Measurements from ENCODE around the gene IRF5.
A peak's percentile ranks its signal among the peaks of the same experiment; 100 is the strongest.

The IRF5 gene

DNA sequence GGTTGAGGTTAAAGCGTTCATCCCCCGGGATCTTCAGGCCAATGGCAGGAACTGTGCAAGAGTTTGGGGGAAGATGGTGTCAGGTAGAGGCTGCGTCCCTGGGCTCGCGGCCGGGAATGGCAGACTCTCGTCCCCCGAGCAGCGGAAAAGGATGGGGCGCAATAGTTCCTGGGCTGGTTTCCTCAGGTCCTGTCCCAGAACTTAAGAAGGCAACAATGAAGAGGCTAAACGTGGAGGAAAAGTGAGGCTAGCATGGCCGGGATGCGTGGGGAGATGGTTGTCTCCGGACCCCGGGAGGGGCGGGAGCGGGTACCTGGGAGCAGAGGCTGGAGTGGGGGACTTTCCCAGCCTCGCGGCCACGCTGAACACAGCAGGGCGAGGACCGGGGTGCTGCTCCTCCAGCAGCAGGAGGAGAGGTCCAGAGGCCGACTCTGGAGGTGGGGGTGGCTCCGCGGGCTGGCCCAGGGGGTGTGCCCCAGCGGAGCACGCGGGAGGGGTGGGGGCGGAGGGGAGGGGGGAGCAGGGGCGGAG, 882 bp downstream of the IRF5 start:
- Histone ChIP-seq H3K79me2 (ENCODE audit: insufficient read depth, low read depth) (no peaks in the 10 kb centered on the region), H3K27me3 (ENCODE audit: insufficient read depth, low read depth) (no peaks in the 10 kb centered on the region), H2AFZ (ENCODE audit: low read depth) (peak overlapping the region; percentile 76), H3K4me2 (peak overlapping the region; percentile 88), H3K36me3 (ENCODE audit: insufficient read depth) (no peaks in the 10 kb centered on the region), H3K4me3 (IDR thresholded peaks at IDR 0.05; ENCODE audit: insufficient read depth, low read depth, low read length) (peak overlapping the region; percentile 59), H4K20me1 (ENCODE audit: insufficient read depth) (no peaks in the 10 kb centered on the region), H3K9ac (peak overlapping the region; percentile 47), H3K27ac (peak overlapping the region; percentile 18; the same call in 1 of the 2 replicates), H3K4me1 (ENCODE audit: low read depth, poor library complexity, severe bottlenecking) (peaks cover 51% of the 10 kb centered on the region)
- TF ChIP-seq, protein P1, sequence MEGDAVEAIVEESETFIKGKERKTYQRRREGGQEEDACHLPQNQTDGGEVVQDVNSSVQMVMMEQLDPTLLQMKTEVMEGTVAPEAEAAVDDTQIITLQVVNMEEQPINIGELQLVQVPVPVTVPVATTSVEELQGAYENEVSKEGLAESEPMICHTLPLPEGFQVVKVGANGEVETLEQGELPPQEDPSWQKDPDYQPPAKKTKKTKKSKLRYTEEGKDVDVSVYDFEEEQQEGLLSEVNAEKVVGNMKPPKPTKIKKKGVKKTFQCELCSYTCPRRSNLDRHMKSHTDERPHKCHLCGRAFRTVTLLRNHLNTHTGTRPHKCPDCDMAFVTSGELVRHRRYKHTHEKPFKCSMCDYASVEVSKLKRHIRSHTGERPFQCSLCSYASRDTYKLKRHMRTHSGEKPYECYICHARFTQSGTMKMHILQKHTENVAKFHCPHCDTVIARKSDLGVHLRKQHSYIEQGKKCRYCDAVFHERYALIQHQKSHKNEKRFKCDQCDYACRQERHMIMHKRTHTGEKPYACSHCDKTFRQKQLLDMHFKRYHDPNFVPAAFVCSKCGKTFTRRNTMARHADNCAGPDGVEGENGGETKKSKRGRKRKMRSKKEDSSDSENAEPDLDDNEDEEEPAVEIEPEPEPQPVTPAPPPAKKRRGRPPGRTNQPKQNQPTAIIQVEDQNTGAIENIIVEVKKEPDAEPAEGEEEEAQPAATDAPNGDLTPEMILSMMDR (conservative IDR thresholded peaks at IDR 0.05; ENCODE audit: low read depth, low read length): no peak

DNA sequence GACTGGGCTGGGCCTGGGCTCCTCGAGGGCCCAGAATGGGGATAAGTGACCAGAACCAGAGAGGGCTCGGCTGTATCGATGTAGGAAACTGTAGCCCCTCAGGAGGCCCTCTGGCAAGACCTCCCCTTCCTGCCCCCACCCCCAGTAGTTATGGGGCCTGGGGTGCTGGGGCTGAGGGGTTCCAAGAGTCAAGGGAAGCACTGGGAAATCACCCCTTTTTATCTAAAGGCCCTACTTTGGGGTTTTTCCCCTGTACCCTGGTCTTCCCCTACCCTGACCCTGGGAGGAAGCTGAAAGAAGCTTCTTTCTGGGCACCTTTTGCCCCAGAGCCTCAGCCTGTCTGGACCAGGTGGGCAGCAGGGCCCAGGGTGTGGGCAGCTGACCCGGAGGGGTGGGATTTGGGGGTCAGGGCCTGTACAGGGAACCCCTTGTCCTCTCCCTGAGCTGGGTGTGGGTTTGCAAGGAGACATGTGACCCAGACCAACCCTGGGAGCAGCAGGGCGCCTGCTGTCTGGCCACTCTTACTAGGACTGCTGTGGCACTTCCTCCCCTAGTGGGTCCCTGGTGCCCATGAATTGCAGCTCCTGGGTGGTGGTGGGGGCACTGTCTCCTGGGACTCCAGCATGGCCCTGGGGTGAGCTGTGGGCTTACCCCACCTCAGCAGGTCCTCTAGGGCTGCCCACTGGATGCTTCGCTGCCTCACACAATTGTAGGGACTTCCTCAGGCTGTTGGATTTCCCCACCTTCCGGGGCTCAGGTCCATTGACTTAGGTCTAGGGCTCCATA, 1.5 kb downstream of the IRF5 start:
- H3K79me2 ChIP-seq (ENCODE audit: insufficient read depth, low read depth): no peaks in the 10 kb centered on the region
- no peaks in the 10 kb centered on the region for H3K27me3 ChIP-seq (ENCODE audit: insufficient read depth, low read depth)
- H3K27ac ChIP-seq: peak overlapping the region; percentile 38
- no peak overlapping the region for H2AFZ ChIP-seq (ENCODE audit: low read depth)
- TF ChIP-seq, protein P1 (conservative IDR thresholded peaks at IDR 0.05; ENCODE audit: low read depth, low read length): no peak
- H3K9ac ChIP-seq: peak overlapping the region; percentile 29; the same call in 1 of the 2 replicates
- H4K20me1 ChIP-seq (ENCODE audit: insufficient read depth): no peaks in the 10 kb centered on the region
- H3K4me1 ChIP-seq (ENCODE audit: low read depth, poor library complexity, severe bottlenecking): peaks cover 44% of the 10 kb centered on the region
- H3K4me2 ChIP-seq: peak overlapping the region; percentile 54
- H3K4me3 ChIP-seq (IDR thresholded peaks at IDR 0.05; ENCODE audit: insufficient read depth, low read depth, low read length): no peak overlapping the region
- H3K36me3 ChIP-seq (ENCODE audit: insufficient read depth): no peaks in the 10 kb centered on the region

DNA sequence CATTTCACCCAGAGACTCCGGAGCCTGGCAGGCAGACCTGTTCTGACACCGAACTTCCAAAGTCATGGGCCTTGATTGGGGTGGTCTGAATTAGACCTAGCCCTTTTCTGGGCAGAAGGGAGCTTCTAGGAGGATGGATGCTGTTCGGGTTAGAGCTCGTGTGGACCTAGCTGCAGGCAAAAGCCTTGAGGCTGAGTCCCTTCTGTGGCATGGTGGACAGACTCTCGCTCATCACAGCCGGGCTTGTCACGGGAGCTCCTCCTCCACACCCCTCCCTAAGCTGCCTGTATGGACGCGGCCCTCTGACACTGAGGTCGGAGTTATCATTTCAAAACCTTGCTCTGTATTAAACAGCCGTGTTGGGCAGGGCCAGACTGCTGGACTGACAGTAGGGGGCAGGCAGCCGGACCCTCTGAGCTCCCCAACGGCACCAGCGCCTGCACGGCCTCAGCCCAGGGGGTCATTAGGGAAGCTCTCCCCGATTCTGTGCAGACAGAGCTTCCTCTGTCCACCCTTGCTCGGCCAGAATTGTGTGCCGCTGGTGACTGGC, 2.2 kb downstream of the IRF5 start:
- peaks cover 40% of the 10 kb centered on the region for H3K4me1 ChIP-seq (ENCODE audit: low read depth, poor library complexity, severe bottlenecking)
- no peak overlapping the region for H3K4me3 ChIP-seq (IDR thresholded peaks at IDR 0.05; ENCODE audit: insufficient read depth, low read depth, low read length)
- no peaks in the 10 kb centered on the region for H3K27me3 ChIP-seq (ENCODE audit: insufficient read depth, low read depth)
- TF ChIP-seq, protein P1 (conservative IDR thresholded peaks at IDR 0.05; ENCODE audit: low read depth, low read length): no peak
- H2AFZ ChIP-seq (ENCODE audit: low read depth): 0 out of 2 replicates have a peak overlapping the region, but pooled peaks have one; percentile 3
- peak overlapping the region; percentile 61 for H3K27ac ChIP-seq
- H3K36me3 ChIP-seq (ENCODE audit: insufficient read depth): no peaks in the 10 kb centered on the region
- H3K9ac ChIP-seq: no peak overlapping the region; the same call in 1 of the 2 replicates
- H3K4me2 ChIP-seq: peak overlapping the region; percentile 54; the same call in 1 of the 2 replicates
- no peaks in the 10 kb centered on the region for H3K79me2 ChIP-seq (ENCODE audit: insufficient read depth, low read depth)
- no peaks in the 10 kb centered on the region for H4K20me1 ChIP-seq (ENCODE audit: insufficient read depth)

DNA sequence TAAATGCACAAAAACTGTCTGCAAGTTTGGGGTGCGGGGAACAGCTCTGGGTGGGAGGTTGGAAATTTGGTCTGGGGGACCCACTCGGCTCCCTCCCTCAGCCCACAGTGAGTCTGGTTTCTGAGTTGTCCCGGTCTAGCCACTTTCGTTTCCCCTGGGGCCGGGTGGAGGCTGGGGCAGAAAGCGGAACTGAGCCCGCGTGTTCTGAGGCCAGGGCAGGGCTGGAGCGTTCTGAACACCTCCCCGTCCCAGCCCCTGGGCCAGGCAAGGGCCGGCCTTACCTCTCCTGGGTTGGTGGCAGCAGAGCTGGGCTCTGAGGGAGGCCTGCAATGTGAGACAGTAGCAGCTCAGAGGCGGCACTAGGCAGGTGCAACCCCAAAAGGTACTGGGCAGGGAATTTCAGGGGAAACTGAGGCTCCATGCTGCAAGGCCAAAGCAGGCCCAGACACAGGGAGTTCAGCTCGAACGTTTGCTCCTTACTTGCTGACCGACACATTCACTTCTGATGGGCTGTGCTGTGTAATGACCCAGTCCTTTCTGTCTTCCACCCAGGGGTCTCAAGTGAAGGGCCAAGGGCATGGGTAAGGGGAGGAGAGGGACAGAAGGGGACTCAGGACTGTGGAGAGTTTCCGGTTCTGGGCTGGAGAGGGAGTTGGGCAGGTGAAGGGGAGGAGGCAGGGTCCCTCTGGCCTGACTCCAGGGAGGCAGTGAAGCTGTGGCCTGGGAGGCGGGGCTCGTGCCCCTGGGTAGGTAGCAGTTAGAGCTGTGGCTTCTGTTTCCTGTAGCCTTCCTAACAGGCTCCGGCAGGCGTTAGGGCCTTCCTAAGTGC, 3.0 kb downstream of the IRF5 start:
- no peaks in the 10 kb centered on the region for H4K20me1 ChIP-seq (ENCODE audit: insufficient read depth)
- H3K4me1 ChIP-seq (ENCODE audit: low read depth, poor library complexity, severe bottlenecking): peaks cover 40% of the 10 kb centered on the region
- H3K9ac ChIP-seq: peak overlapping the region; percentile 29; the same call in 1 of the 2 replicates
- no peak overlapping the region for H3K4me3 ChIP-seq (IDR thresholded peaks at IDR 0.05; ENCODE audit: insufficient read depth, low read depth, low read length)
- H3K36me3 ChIP-seq (ENCODE audit: insufficient read depth): no peaks in the 10 kb centered on the region
- H3K79me2 ChIP-seq (ENCODE audit: insufficient read depth, low read depth): no peaks in the 10 kb centered on the region
- peak overlapping the region; percentile 3; the same call in 1 of the 2 replicates for H2AFZ ChIP-seq (ENCODE audit: low read depth)
- no peaks in the 10 kb centered on the region for H3K27me3 ChIP-seq (ENCODE audit: insufficient read depth, low read depth)
- TF ChIP-seq, protein P1 (conservative IDR thresholded peaks at IDR 0.05; ENCODE audit: low read depth, low read length): no peak
- peak overlapping the region; percentile 61 for H3K27ac ChIP-seq
- peak overlapping the region; percentile 54 for H3K4me2 ChIP-seq

All from KMS-11 (cell line).